ENCODE results near the gene SHB. TPM values are rescaled to one million over a fixed set of nuclear protein-coding genes. Genes with fewer than 3 reads are reported as not detected.

SHB gene
- total RNA-seq, 6 donors from 2014 or later = 29.3 to 51.2 (median 33.3) TPM

DNA sequence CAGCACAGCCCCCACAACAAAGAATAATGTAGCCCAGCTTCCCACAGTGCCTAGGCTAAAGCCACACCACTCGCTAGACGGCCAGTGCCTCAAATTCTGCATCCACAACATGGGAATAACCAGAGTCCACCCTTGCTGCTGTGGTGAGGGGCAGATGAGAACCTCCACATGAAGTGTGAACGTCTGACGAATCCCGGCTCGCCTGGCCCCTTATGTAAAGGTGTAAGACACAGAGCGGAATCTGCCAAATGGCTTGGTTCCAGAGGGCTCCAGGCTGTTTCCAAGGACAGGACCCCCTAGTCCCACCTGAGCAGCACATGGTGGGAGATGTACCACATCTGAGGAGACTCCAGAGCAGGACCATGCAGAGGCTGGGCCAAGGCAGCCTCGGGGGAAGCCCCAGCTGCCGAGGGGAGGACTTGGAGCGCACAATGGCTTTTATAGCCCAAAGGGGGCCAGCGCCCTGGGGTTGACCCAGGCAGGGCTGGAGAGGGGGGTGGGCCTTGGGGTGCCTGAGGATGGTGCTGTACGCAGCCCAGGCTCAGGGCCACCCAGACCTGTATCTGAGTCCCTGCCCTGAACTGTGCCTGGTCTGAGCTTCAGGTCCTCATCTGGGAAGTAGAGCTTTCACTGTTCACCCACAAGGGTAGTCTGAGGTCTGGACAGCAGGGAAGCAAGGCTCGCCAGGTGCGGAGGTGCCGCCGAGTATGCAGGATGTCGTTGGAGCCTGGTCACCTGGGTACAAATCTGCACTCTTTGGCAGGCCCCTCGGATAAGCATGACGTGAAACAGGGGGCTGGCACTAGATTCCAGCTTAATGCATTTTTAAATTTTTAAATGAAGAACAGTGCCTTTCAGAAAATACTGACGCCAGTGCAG is 140.2 kb downstream of the SHB start:
- Histone ChIP-seq H3K4me1 (peaks cover 6 to 31% (median 20%) of the 10 kb centered on the region in 4 donors), H3K27ac (no peak overlapping the region), H3K36me3 (peaks cover 0 to 10% (median 0%) of the 10 kb centered on the region in 4 donors), H3K9me3 (no peaks in the 10 kb centered on the region), H3K27me3 (no peaks in the 10 kb centered on the region), H3K4me3 (no peak overlapping the region)
- no peak for TF ChIP-seq EP300 (IDR thresholded peaks at IDR 0.05)
- TF ChIP-seq, protein P1, sequence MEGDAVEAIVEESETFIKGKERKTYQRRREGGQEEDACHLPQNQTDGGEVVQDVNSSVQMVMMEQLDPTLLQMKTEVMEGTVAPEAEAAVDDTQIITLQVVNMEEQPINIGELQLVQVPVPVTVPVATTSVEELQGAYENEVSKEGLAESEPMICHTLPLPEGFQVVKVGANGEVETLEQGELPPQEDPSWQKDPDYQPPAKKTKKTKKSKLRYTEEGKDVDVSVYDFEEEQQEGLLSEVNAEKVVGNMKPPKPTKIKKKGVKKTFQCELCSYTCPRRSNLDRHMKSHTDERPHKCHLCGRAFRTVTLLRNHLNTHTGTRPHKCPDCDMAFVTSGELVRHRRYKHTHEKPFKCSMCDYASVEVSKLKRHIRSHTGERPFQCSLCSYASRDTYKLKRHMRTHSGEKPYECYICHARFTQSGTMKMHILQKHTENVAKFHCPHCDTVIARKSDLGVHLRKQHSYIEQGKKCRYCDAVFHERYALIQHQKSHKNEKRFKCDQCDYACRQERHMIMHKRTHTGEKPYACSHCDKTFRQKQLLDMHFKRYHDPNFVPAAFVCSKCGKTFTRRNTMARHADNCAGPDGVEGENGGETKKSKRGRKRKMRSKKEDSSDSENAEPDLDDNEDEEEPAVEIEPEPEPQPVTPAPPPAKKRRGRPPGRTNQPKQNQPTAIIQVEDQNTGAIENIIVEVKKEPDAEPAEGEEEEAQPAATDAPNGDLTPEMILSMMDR (IDR thresholded peaks at IDR 0.05) = no peak
- no peak for TF ChIP-seq POLR2AphosphoS5 (IDR thresholded peaks at IDR 0.05)
- no peak for TF ChIP-seq POLR2A (IDR thresholded peaks at IDR 0.05)
- 92 to 95% methylated on average over 13 to 20 of the region's 20 CpGs for WGBS, 2 donors
- no peak for ATAC-seq (ENCODE audit: low FRiP score in 2 of 2)
- DNase-seq = no peak

DNA sequence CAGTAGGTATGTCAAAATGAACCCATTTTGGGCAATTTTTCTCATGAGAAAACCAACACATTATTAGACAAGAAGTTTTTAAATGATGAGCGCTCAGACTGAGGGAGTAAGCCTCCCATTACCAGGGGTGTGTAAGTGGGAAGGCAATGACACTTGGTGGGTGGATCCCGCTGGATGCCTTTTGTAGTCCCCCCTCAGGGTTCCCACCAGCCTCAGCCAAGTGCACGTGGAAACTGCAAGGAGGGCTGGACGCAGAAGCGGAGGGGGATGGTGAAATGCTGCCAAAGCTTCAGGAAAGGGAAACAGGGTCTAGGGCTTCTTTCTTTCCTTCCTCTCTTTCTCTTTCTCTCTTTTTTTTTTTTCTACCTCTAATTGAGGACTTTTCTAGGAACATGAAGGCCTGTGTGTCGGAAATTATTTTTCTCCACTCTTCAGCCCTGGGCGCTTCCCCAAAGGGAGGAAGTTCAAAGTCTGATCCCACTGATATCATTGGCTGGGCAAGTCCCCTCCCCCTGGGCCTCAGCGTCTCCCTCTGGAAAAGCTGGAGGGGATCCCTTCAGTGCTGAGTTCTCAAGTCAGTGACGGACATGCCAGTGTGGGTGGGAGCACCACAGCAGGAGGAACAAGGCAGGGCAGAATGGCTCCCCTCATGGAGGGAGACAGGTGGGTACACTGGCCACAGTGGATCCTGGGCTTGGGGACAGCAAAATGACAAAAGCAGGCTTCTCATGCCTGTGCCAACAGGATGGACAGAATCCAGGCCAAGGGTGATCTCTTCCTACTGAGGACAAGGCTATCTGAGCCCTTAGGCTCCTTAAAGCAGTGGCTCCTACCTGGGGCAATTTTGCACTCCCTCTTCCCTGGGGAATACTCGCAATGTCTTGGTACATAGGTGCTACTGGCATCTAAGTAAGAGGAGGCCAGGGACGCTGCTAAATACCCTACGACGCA is 141.2 kb downstream of the SHB start:
- Histone ChIP-seq H3K36me3 (peaks cover 0 to 10% (median 0%) of the 10 kb centered on the region in 4 donors), H3K9me3 (no peaks in the 10 kb centered on the region), H3K4me3 (no peak overlapping the region), H3K4me1 (peaks cover 6 to 34% (median 20%) of the 10 kb centered on the region in 4 donors), H3K27me3 (no peaks in the 10 kb centered on the region), H3K27ac (no peak overlapping the region)
- TF ChIP-seq, protein P1 (IDR thresholded peaks at IDR 0.05) = no peak
- TF ChIP-seq POLR2A (IDR thresholded peaks at IDR 0.05) = no peak
- TF ChIP-seq POLR2AphosphoS5 (IDR thresholded peaks at IDR 0.05) = no peak
- ATAC-seq (ENCODE audit: low FRiP score in 2 of 2) (no peak), DNase-seq (no peak)
- WGBS, 2 donors = 78 to 80% methylated on average over 13 of the region's 13 CpGs

DNA sequence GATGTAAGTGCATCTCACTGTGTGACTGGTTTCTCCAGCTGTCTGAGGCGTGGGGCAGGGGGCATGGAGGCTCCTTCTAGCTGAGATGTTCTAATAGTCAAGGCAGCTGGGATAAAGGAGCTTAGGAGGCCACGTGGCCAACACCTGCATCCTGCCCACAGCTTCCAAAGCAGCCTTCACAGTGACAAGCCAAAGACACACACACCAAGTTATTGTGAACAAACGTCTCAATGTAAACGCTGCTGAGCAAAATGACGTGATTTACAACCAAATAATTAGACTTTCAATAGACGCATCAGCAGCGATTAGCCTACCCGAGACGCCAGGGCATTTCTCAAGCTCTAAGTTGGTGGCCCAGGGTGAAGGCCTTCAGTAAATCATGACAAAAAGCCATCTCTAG is 141.9 kb downstream of the SHB start:
- no peak overlapping the region for H3K27ac ChIP-seq
- 82 to 93% methylated on average over 7 to 9 of the region's 9 CpGs for whole genome bisulfite sequencing, 2 donors
- H3K9me3 ChIP-seq = no peaks in the 10 kb centered on the region
- no peak overlapping the region for H3K4me3 ChIP-seq
- ATAC-seq (ENCODE audit: low FRiP score in 2 of 2) = no peak
- peaks cover 7 to 40% (median 22%) of the 10 kb centered on the region in 4 donors for H3K4me1 ChIP-seq
- DNase-seq = no peak
- H3K36me3 ChIP-seq = peaks cover 0 to 10% (median 0%) of the 10 kb centered on the region in 4 donors
- TF ChIP-seq POLR2A (IDR thresholded peaks at IDR 0.05) = no peak
- TF ChIP-seq, protein P1 (IDR thresholded peaks at IDR 0.05) = no peak
- TF ChIP-seq POLR2AphosphoS5 (IDR thresholded peaks at IDR 0.05) = no peak
- no peak for TF ChIP-seq EP300 (IDR thresholded peaks at IDR 0.05)
- H3K27me3 ChIP-seq = no peaks in the 10 kb centered on the region

DNA sequence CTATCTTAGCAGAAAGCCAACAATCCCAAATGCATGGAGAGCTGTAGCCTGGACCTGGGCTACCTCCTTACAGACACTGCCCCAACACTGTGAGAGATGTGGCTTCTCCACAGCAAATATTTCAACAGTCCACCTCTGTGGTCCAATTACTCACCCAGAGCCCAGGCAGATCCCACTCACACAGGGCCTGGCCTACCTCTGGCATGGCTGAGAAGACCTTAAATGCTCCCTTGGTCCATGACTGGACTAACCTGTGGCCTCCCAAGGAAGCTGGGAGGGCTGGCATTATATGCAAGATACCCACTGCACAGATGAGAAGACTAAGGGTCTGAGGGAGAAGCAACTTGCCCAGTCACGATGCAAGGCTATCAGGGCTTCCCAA is 142.3 kb downstream of the SHB start:
- 100% methylated on average over 1 of the region's 1 CpG; no CpG with 5 or more reads in 1 of the 2 donors for WGBS, 2 donors
- no peak for TF ChIP-seq POLR2A (IDR thresholded peaks at IDR 0.05)
- no peak for TF ChIP-seq POLR2AphosphoS5 (IDR thresholded peaks at IDR 0.05)
- TF ChIP-seq EP300 (IDR thresholded peaks at IDR 0.05) = no peak
- TF ChIP-seq, protein P1 (IDR thresholded peaks at IDR 0.05) = no peak
- H3K27me3 ChIP-seq = no peaks in the 10 kb centered on the region
- DNase-seq (no peak), ATAC-seq (ENCODE audit: low FRiP score in 2 of 2) (no peak)
- no peak overlapping the region for H3K4me3 ChIP-seq
- H3K4me1 ChIP-seq = peaks cover 9 to 45% (median 26%) of the 10 kb centered on the region in 4 donors
- no peaks in the 10 kb centered on the region for H3K9me3 ChIP-seq
- peaks cover 0 to 10% (median 0%) of the 10 kb centered on the region in 4 donors for H3K36me3 ChIP-seq
- peak overlapping the region in 2 of 4 donors; percentile 6 to 33 for H3K27ac ChIP-seq
